ENCODE measurements around the gene RUNX2.

GRCh38 chr6:45652416-45652815 is 324.3 kb downstream of the RUNX2 start:
- TF ChIP-seq CTCF (conservative IDR thresholded peaks at IDR 0.05) (no peak), ZFX (IDR thresholded peaks at IDR 0.05) (no peak)

Measured in C4-2B (cell line).